SK-N-SH (cell line): ENCODE data around the gene NFKBIE. TPM values are rescaled to one million over a fixed set of nuclear protein-coding genes. Genes with fewer than 3 reads are reported as not detected.
"Not testable (repeated sequence)": the region's sequence is repeated elsewhere in the genome, so short reads cannot be mapped to it uniquely, and the experiment has no call there.

Source experiments
- CTCF ChIA-PET: fragments of 300-600, 350-600 bp; formaldehyde crosslinking; extraction: SDS; loops from one replicate; lab custom pipeline; 2021; lab: Yijun Ruan, JAX
- POLR2A ChIA-PET: fragments of 350-600 bp; sonication (Branson Sonifier 250); formaldehyde crosslinking; extraction: SDS; loops from one replicate; lab custom pipeline; 2020; ENCODE audit warnings: antibody characterized with exemption, inconsistent platforms; lab: Yijun Ruan, JAX
- DNase-seq: peaks from one replicate; pipeline ENCODE4 v3.0.0; 2012
- H2AFZ ChIP-seq: fragments of 200-600 bp; sonication (generic); 2 replicates; pipeline ENCODE4 v1.8.1; 2016; ENCODE audit warnings: antibody characterized with exemption, mild to moderate bottlenecking, low read depth
- H3F3A ChIP-seq: fragments of 200-600 bp; sonication (generic); replicated peaks from 2 replicates; pipeline ENCODE3; 2016; ENCODE audit warnings: antibody characterized with exemption, mild to moderate bottlenecking; ENCODE audit not compliant: insufficient read depth
- H3K27ac ChIP-seq, 2 experiments: fragments of 200-500 bp in 1 of 2; fragments of 200-600 bp in 1 of 2; sonication (Bioruptor generic) in 1 of 2; sonication (generic), shearing (Covaris generic) in 1 of 2; 2 replicates each; pipeline versions ENCODE4 v1.5.1 to v1.6.1; 2014 to 2016; ENCODE audit warnings: low read depth in 2 of 2, inconsistent platforms in 1 of 2, low read length in 1 of 2, mild to moderate bottlenecking in 1 of 2, mixed read lengths in 1 of 2
- H3K27me3 ChIP-seq: fragments of 200-600 bp; sonication (generic), shearing (Covaris generic); 2 replicates; pipeline ENCODE4 v1.6.1; 2016; ENCODE audit warnings: mixed run types; ENCODE audit not compliant: insufficient read depth
- H3K36me3 ChIP-seq, 2 experiments: fragments of 200-500 bp in 1 of 2; fragments of 200-600 bp in 1 of 2; sonication (Bioruptor generic) in 1 of 2; sonication (generic) in 1 of 2; replicated peaks in 1 of 2; 2 replicates each; pipeline versions ENCODE3 to v1.5.1; 2014 to 2016; ENCODE audit warnings: low read length in 1 of 2, mild to moderate bottlenecking in 1 of 2; ENCODE audit not compliant: insufficient read depth in 2 of 2, control insufficient read depth in 1 of 2
- H3K4me1 ChIP-seq, 2 experiments: fragments of 200-500 bp in 1 of 2; fragments of 200-600 bp in 1 of 2; sonication (Bioruptor generic) in 1 of 2; sonication (generic), shearing (Covaris generic) in 1 of 2; 2 replicates each; pipeline versions ENCODE4 v1.5.1 to v1.6.1; 2014 to 2016; ENCODE audit warnings: low read depth in 1 of 2, low read length in 1 of 2, mixed run types in 1 of 2; ENCODE audit not compliant: insufficient read depth in 2 of 2, control insufficient read depth in 1 of 2
- H3K4me2 ChIP-seq: fragments of 200-600 bp; sonication (generic), shearing (Covaris generic); 2 replicates; pipeline ENCODE4 v1.6.1; 2017; ENCODE audit warnings: mixed run types
- H3K4me3 ChIP-seq, 2 experiments: fragments of 200-500 bp in 1 of 2; fragments of 200-600 bp in 1 of 2; sonication (Bioruptor generic) in 1 of 2; sonication (generic), shearing (Covaris generic) in 1 of 2; 2 replicates each; pipeline versions ENCODE4 v1.5.1 to v1.8.1; 2014 to 2016; ENCODE audit warnings: low read depth in 2 of 2, inconsistent platforms in 1 of 2, low read length in 1 of 2, mild to moderate bottlenecking in 1 of 2, mixed read lengths in 1 of 2, moderate library complexity in 1 of 2
- H3K79me2 ChIP-seq: fragments of 200-600 bp; sonication (generic); 2 replicates; pipeline ENCODE4 v1.8.1; 2017; ENCODE audit warnings: mild to moderate bottlenecking; ENCODE audit not compliant: insufficient read depth
- H3K9ac ChIP-seq: fragments of 200-600 bp; sonication (generic); 2 replicates; pipeline ENCODE4 v1.6.1; 2017; ENCODE audit warnings: mixed run types
- H3K9me2 ChIP-seq: fragments of 200-600 bp; sonication (generic); 2 replicates; pipeline ENCODE4 v1.6.1; 2017; ENCODE audit warnings: mixed run types
- H3K9me3 ChIP-seq: fragments of 200-600 bp; sonication (generic); 2 replicates; pipeline ENCODE4 v1.6.1; 2017; ENCODE audit warnings: mixed run types, mild to moderate bottlenecking, moderate library complexity
- H4K20me1 ChIP-seq: fragments of 200-600 bp; sonication (generic); 2 replicates; pipeline ENCODE4 v1.6.1; 2017; ENCODE audit warnings: mild to moderate bottlenecking, mixed run types; ENCODE audit not compliant: insufficient read depth
- CTCF ChIP-seq: fragments of 200-600 bp; sonication (generic); IDR thresholded peaks from 2 replicates; pipeline ENCODE4 v1.6.1; 2017; ENCODE audit warnings: antibody characterized with exemption, mild to moderate bottlenecking, moderate library complexity
- FOSL2 ChIP-seq: IDR thresholded peaks from 2 replicates; pipeline ENCODE4 v1.4.0; 2012; ENCODE audit warnings: low read depth, mild to moderate bottlenecking, moderate library complexity, borderline replicate concordance
- RAD21 ChIP-seq: IDR thresholded peaks from 2 replicates; pipeline ENCODE4 v1.6.1; 2012; ENCODE audit warnings: mild to moderate bottlenecking, low read length
- SIN3A ChIP-seq: IDR thresholded peaks from 2 replicates; pipeline ENCODE4 v1.6.1; 2012; ENCODE audit warnings: low read depth, mild to moderate bottlenecking, low read length, moderate library complexity, borderline replicate concordance
- WGBS: methylation state at CpG from one replicate; pipeline ENCODE4 v1.1.6; 2017; ENCODE audit warnings: low lambda C conversion rate; 5-methylcytosine and 5-hydroxymethylcytosine counted together
- polyA plus RNA-seq, 3 experiments: library from polyadenylated mRNA; depleted of rRNA; stranded (reverse); fragments of >200 nt; gene quantifications; 2 replicates each; pipeline ENCODE4 v1.2.3, GENCODE V29; 2012
- TF ChIP-seq, protein P1 (sequence below): IDR thresholded peaks from 2 replicates; pipeline ENCODE4 v1.4.0; 2012; ENCODE audit warnings: low read depth

NFKBIE gene
- polyA plus RNA-seq, 1 of the 3 experiments (the other 2 are of a cell fraction) = 5.8 TPM

DNA sequence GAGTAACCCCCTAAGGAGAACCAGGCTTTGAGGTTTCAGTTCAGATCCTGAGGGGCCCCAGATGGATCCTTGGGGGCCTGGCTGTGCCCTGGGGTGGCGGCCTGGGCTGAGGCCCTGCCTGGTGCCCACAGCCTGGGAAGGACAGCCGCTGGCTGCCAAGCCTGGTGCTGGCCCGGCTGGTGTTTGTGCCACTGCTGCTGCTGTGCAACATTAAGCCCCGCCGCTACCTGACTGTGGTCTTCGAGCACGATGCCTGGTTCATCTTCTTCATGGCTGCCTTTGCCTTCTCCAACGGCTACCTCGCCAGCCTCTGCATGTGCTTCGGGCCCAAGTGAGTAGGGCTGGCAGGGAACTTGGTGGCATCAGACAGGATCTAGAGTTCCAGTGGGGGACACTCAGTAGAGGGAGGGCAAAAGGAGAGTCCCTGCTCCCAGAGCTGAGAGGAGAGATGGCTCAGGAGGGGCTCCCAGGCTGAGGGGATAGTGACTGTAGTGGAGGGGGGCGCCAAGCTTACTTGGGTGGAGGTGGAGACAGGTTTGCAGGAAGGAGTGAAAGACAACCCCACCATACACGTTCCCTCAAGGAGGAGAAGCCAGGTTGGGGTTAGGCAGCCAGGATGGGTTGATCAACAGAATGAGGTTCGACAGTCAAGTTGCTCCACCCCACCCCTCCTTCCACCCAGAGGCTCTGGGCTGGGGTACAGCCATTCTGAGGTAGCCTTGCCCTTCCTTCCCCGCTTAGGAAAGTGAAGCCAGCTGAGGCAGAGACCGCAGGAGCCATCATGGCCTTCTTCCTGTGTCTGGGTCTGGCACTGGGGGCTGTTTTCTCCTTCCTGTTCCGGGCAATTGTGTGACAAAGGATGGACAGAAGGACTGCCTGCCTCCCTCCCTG, 32.4 kb downstream of the NFKBIE start:
- Histone ChIP-seq H3K4me1 (peaks cover 26 to 78% of the 10 kb centered on the region in 2 experiments), H3K27ac (peak overlapping the region in 1 of 2 experiments; percentile 91; a peak in 3 of 4 replicates)
- TF ChIP-seq RAD21 (no peak), CTCF (no peak), SIN3A (no peak), FOSL2 (no peak)
- TF ChIP-seq, protein P1, sequence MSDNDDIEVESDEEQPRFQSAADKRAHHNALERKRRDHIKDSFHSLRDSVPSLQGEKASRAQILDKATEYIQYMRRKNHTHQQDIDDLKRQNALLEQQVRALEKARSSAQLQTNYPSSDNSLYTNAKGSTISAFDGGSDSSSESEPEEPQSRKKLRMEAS = no peak
- TF ChIP-seq, all 33 proteins: peak for 0
- Histone ChIP-seq H3K79me2 (no peaks in the 10 kb centered on the region), H3K27me3 (no peaks in the 10 kb centered on the region), H3K9ac (no peak overlapping the region), H3K4me3 (no peak overlapping the region), H3K9me2 (no peaks in the 10 kb centered on the region), H4K20me1 (no peaks in the 10 kb centered on the region), H3K4me2 (no peak overlapping the region), H3F3A (peaks cover 18% of the 10 kb centered on the region), H3K36me3 (peaks cover 0 to 6% of the 10 kb centered on the region in 2 experiments), H3K9me3 (no peaks in the 10 kb centered on the region), H2AFZ (no peak overlapping the region)
- DNase-seq = no peak
- 94% methylated on average over 13 of the region's 16 CpGs for WGBS
- POLR2A ChIA-PET = interaction anchor here (2.0 to 3.2 kb wide), 3 partner anchors 9 to 13 kb away, joined by 9 to 48 read pairs (median 20); partner anchors contain the start of genes HSP90AB1 and SLC29A1
- CTCF ChIA-PET = interaction anchor here (1.2 to 8.5 kb wide), 10 partner anchors 11 to 154 kb away, joined by 5 to 224 read pairs (median 10); partner anchors contain the start of genes HSP90AB1, MYMX and SLC29A1

- H3K36me3 ChIP-seq, H3K27ac ChIP-seq, H3K4me3 ChIP-seq, H3K9ac ChIP-seq, H3K9me3 ChIP-seq, H2AFZ ChIP-seq, H3K27me3 ChIP-seq, POLR2A ChIA-PET, H3K9me2 ChIP-seq, H3K4me2 ChIP-seq, DNase-seq, H4K20me1 ChIP-seq, H3K79me2 ChIP-seq: not testable (repeated sequence)
- CTCF ChIA-PET = interaction anchor here (0.7 to 8.5 kb wide), 3 partner anchors 9 to 105 kb away, joined by 3 to 224 read pairs (median 3); partner anchors contain the start of genes MYMX and SLC29A1
- Histone ChIP-seq H3F3A (peaks cover 11% of the 10 kb centered on the region), H3K4me1 (peaks cover 18 to 83% of the 10 kb centered on the region in 2 experiments)
- 96% methylated on average over 9 of the region's 9 CpGs for WGBS
Observed at GRCh38 chr6:44231426-44231825, 33.9 kb downstream of the NFKBIE start.
